NOMO-1 treated with dmso at 0.1 percent for 144 hours (cell line): ENCODE results near the gene TMED8.
"Not testable (repeated sequence)": the region's sequence is repeated elsewhere in the genome, so short reads cannot be mapped to it uniquely, and the experiment has no call there.

ENCODE experiments used
- DNase-seq: peaks from one replicate; lab custom pipeline; 2025; ENCODE audit not compliant: unreplicated experiment; lab: John Stamatoyannopoulos, UW

Gene TMED8

DNA sequence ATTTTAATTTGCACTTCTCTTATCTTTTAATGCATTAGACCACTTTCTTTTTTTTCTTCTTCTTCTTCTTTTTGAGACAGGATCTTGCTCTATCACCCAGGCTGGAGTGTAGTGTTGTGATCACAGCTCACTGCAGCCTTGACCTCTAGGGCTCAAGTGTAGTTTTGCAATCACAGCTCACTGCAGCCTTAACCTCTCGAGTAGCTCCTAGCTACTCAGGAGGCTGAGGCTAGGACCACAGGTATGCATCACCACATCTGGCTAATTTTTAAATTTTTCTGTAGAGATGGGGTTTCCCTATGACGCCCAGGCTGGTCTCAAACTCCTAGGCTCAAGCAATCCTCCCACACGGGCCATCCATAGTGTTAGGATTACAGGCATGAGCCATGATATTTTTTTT is 12.7 kb downstream of the TMED8 start:
- no peak for DNase-seq

- DNase-seq: no peak
Measured at GRCh38 chr14:77359626-77360025, 17.3 kb downstream of the TMED8 start.

- no peak for DNase-seq
Measured at GRCh38 chr14:77356899-77357298, 20.0 kb downstream of the TMED8 start.

DNA sequence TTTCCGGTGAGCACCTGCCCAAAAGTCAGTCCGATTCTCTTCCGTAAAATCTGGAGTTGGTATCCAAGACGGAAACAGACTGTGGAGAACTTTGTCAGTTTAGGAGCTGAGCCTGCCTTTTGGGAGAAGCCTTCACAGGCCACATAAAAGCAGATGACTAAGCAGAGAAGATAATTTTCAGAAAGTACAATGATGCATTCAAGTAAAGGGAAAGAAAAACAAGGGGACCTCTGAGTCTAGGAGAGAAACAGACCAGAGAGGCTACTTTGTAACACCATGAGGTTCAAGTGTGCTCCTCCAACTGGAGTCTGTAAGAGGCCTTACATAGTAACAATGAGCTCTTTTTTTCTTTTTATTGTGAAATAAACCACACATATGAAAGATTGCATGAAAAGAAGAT is 21.1 kb downstream of the TMED8 start:
- DNase-seq: no peak

GRCh38 chr14:77353469-77354141 is 23.3 kb downstream of the TMED8 start:
- no peak for DNase-seq

DNA sequence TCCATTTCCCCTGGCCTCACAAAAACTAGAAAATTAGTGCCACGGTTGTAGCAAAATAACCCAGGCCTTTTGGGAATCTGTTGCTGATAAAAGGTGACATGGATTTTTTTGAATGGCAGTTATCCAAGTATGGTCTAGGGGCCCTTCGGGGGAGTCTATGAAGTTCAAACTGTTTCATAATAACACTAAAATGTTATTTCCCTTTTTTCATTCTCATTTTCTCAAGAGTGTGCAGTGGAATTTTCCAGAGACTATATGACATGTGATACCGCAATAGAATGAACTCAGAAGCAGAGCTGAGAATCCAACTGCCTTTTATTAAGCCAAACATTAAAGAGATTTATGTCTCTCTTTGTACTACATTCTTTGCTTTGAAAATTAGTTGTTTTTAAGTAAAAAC is 29.1 kb downstream of the TMED8 start:
- DNase-seq: peak; percentile 85

GRCh38 chr14:77346495-77346894 is 30.4 kb downstream of the TMED8 start:
- no peak for DNase-seq

DNA sequence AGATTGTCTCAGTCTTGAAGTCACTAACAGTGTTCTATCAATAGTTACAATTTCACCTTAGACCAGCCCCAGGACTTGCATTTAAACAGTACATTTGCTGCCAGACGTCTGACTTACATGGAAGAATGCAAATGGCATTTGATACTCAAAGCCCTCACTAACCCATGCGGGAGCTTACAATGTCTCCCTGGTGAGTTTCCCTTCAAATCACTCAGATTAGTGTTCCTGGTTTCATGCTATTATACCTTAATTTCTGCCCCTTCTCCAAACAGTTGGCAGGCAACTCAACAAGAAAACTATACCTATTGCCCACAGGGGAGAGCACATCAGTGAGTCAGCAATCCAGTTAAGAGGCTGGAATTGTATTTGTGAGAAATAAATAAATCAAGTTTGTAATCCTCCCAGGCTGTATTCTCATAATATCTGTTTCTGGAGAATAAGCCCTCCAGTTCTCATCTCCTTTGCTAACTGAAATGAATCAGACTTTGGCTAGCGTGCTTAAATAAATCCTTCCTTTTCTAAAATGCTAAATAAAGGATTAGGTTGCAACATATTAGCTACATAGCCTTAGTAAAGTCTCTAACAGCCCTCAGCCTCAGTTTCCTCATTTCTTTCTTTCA is 32.4 kb downstream of the TMED8 start:
- no peak for DNase-seq

DNA sequence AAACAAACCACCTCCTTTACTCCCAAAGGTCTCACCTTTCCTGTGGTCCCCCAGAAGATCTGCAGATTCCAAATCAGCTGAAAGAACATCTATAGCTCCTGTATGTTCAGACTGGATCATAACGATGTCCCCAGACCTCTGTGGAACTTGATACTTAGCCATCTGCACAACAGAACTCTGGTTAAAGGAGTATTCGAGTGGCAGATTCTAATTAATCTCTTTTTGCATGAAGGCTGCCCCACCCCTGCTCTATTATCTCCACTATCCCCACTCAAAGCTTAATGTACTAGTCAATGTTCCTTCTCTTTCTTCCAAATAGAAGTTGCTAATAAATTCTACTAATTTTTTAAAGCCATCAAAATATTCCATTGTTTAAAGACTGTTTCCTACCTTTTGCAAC is 33.2 kb downstream of the TMED8 start:
- DNase-seq: no peak

DNA sequence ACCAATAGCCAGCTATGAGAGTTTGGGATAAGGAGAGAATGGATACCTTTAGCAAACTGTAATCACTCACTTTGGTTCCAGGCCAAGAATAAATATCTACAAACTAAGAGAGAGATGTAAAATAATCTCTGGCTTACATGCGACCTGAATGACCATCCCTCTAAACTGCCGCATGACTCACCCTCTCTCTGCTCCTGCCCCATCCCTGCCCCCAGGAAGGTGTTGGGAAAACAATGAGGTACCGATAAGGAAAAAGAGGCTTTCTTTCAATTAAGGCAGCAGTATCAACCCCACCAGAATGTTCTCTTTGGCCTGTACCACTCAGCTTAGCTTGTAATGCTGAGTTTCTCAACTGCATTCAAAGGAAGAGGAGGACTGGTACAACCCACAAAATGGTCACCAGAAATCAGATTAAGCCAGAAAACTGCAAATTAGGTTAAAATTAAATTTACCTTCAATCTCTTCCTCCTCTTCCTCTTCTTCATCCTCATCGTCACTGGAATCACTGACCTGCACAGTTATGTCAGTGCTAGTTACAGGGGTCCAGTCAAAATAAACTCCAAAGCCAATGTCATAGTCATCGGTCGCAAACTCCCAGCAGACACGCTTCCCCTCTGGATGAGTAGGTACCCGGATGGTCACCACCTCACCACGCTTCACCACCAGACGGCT is 34.0 kb downstream of the TMED8 start:
- no peak for DNase-seq

GRCh38 chr14:77340389-77340788 is 36.5 kb downstream of the TMED8 start:
- no peak for DNase-seq

GRCh38 chr14:77339407-77339806 is 37.5 kb downstream of the TMED8 start:
- DNase-seq: no peak

- no peak for DNase-seq
Measured at GRCh38 chr14:77338302-77338701, 38.6 kb downstream of the TMED8 start.

DNA sequence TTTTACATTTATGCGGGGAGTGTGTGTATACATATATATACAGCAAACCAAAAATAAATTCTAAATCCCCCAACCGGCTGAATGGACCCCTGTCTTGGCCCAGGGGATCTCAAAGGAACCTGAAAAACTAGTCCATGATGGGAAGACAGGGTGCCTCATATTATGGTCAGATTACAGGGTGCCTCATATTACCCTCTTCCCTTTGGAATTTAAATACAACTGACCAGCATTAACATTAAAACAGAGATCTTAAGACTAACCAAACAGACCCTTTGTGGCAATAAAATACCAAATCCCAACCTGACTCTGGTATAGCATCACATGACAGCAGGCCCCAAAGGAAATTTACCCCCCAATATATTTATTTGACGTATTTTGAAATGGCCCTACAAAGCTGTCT is 39.0 kb downstream of the TMED8 start:
- no peak for DNase-seq

- not testable (repeated sequence) for DNase-seq
Measured at GRCh38 chr14:77337255-77337654, 39.6 kb downstream of the TMED8 start.

DNA sequence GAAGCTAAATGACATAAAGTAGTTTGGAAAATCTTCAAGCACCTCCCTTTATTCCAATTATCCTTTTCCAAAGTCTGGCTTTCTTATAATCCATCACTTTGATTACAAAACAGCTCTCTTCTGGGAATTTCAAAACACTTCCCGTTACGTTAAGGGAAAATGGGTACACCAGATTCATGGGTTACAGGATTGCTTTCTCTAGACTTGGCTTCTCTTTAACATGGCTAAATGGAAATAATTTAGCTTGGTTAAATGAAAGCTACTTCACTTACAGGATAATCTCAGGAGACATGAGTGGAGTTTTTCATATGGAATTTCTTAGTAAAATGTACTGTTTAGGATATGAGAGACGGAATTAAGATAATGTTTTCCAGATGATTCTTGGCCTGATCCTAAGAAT is 41.3 kb downstream of the TMED8 start:
- no peak for DNase-seq

- DNase-seq: no peak
Measured at GRCh38 chr14:77329872-77330271, 47.0 kb downstream of the TMED8 start.

DNA sequence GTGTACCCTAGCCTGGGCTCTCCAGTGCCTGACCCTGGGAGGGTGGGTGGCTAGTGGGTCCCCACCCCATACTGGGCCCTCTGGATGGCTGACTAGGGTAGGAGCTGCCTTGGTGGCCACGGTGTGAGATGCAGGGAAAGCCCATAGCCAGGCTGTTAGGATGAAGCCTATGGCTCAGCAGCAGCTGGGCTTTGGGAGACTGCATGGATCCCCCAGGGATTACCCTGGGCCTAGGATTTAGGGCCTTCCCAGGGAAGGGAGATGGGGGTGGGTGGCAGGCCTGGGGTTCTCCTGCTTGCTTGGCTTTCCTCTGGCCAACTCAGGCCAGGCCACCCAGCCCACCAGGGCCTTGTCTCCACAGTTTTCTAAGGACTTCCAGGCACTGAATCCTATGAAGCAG is 49.8 kb downstream of the TMED8 start:
- DNase-seq: no peak

GRCh38 chr14:77325746-77326094 is 51.2 kb downstream of the TMED8 start:
- no peak for DNase-seq

- DNase-seq: no peak
Measured at GRCh38 chr14:77324816-77325745, 51.8 kb downstream of the TMED8 start.

GRCh38 chr14:77324289-77324688 is 52.6 kb downstream of the TMED8 start:
- DNase-seq: no peak

- DNase-seq: no peak
Measured at GRCh38 chr14:77323571-77323970, 53.3 kb downstream of the TMED8 start.
